Left ventricle myocardium superior (tissue), 1 donor: ENCODE results near the gene NADK. TPM values are rescaled to one million over a fixed set of nuclear protein-coding genes. Genes with fewer than 3 reads are reported as not detected.

ENCODE experiments used
- ATAC-seq: fragments of 200-7000 bp; cut with Tn5 transposase; one replicate; pipeline ENCODE4 v1.9.1; 2020; ENCODE audit warnings: mild to moderate bottlenecking, moderate library complexity
- DNase-seq: peaks from one replicate; pipeline ENCODE4 v3.0.0-alpha.2; 2020
- intact Hi-C: fragments of 100-400 bp; cut with micrococcal nuclease; formaldehyde crosslinking; loops from one replicate; pipeline ENCODE4 v1.11.0; 2022
- long read RNA-seq: library from polyadenylated mRNA; unstranded; transcript quantifications from one replicate; pipeline ENCODE4 v2.0.0, GENCODE V29; 2021
- total RNA-seq: library from RNA; stranded (reverse); fragmentation: NEBNext Ultra II Directional; extraction: Animal tissue kit (Norgen Biotek cat#: 25700); gene quantifications from one replicate; pipeline ENCODE4 v1.2.1, GENCODE V29; 2021
- donor health status: DM: no; HTN: yes; CAD: no; lungs with severe emphysema.

Gene NADK, protein sequence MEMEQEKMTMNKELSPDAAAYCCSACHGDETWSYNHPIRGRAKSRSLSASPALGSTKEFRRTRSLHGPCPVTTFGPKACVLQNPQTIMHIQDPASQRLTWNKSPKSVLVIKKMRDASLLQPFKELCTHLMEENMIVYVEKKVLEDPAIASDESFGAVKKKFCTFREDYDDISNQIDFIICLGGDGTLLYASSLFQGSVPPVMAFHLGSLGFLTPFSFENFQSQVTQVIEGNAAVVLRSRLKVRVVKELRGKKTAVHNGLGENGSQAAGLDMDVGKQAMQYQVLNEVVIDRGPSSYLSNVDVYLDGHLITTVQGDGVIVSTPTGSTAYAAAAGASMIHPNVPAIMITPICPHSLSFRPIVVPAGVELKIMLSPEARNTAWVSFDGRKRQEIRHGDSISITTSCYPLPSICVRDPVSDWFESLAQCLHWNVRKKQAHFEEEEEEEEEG
- total RNA-seq: 24.4 TPM
- long read RNA-seq, transcript NADK-201 (12 exons, 3,235 nt): major isoform, 18 of 45 reads
- long read RNA-seq, partial matches to known transcripts: 6 of 45 reads
- long read RNA-seq, other reads (novel, unspliced or antisense): 20 of 45 reads

- peak; percentile 87 for DNase-seq
- intact Hi-C loops: loop anchor here (10.0 kb wide), 1 partner anchor 117 kb away; the partner anchor contains the start of gene GNB1
- peak; percentile 68 for ATAC-seq
These were observed at the start of gene NADK for GRCh38 chr1:1777950-1778662. NADK (minus strand) TSS chr1:1778470; CDS start chr1:1765406, 13,064 bp downstream.

DNA sequence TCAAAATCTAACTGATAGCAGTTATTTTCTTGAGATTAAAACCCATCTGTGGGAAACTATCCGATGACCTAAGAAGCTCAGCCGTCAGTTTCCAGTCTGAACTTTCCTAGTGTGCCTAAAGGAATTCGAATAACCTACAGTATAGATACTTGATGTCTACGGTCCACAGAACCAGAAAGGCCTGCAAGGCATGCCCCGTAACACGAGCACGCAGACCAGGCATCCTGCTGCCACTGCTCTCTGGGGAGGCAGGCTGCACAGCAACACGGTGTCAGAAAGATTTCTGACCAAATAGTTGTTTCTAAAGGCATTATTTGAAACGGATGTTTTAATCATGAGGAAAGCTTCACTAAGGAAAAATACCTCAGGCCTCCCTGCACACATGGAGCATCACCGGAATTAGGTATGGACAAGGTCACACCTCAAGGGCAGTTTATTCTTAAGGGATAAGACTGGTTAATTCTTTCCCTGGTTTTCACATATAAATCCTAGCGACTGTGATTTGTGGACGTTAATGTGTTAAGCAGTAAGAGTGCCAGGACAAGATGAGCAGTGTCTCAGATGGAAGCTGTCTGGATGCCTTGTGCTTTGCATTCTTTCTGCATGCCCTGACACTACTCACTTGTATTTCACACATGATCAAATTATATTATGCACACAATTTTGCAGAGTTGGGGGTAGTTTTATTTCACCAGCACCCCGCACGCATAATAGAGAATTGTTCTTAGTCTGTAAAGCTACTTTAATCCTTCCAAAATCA, 49.0 kb upstream of the NADK start:
- intact Hi-C loops: no loop called here
- DNase-seq: no peak
- no peak for ATAC-seq

DNA sequence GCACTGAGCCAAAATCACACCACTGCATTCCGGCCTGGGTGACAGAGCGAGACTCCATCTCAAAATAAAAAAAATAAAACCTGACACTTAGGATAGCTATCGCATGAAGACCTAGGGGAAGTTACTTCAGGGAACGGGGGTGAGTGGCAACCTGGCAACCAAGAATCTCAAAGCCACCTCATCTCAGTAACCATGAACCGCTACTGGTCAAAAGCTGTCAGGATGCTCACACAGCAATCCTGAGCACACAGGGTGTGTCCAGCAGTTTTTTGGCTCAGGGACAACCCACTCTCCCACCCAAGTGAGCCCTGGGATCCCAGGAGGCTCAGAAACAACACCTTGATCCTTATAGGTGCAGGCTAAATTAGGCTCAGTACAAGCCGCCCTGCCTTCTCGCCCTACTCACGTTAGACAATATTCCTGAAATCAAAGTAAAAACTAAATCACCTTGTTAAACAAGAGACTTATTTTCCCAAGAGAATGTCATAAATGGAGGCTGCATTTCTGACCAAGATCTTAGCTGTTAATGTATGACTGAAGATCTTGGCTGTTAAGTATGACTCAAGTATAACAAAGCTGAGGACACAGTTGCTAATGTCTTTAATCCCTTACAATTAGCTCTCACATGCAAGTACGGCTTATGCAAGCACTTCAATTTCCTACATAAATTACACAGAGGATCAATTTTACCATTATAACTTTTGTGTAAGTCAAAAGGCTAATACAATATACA, 48.3 kb upstream of the NADK start:
- ATAC-seq (no peak), DNase-seq (no peak)
- intact Hi-C loops: no loop called here

- ATAC-seq: no peak
These were observed 46.9 kb upstream of the NADK start for GRCh38 chr1:1825217-1825616.

DNA sequence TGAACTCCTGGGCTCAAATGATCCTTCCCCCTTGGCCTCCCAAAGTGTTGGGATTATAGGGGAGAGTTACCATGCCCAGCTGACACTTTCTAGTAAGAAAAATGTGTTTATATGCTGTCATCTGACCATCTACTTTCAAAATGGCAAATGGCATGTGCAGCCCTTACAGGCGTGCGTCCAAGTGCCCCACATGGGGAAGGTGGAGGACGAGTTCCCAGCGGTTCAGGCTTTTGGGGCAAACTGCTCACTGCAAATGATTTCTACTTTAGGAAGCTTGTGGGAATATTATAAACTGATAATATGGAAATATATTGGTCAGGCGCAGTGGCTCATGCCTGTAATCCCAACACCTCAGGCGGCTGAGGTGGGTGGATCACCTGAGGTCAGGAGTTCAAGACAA, 41.5 kb upstream of the NADK start:
- intact Hi-C loops: no loop called here
- DNase-seq (no peak), ATAC-seq (no peak)

More at GRCh38 chr1:1825217-1825616, 46.9 kb upstream of the NADK start:
- intact Hi-C loops: no loop called here
- no peak for DNase-seq

DNA sequence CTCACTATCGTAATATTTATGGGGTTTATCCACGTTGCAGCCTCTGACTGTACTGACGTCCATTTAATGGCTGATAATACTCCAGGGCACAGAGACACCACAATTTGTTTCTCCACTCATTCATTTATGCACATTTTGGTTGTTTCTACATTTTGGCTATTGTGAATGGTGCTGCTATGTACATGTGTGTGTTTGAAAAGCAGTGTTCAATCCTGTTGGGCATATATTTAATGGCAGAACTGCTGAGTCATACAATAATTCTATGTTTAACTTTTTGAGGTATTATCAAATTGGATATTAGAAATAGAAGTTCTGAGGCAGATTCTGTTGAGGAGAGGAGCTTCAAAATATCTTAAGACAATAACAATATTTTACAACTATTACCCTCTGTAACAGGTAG, 39.0 kb upstream of the NADK start:
- intact Hi-C loops: no loop called here
- DNase-seq: no peak
- no peak for ATAC-seq

DNA sequence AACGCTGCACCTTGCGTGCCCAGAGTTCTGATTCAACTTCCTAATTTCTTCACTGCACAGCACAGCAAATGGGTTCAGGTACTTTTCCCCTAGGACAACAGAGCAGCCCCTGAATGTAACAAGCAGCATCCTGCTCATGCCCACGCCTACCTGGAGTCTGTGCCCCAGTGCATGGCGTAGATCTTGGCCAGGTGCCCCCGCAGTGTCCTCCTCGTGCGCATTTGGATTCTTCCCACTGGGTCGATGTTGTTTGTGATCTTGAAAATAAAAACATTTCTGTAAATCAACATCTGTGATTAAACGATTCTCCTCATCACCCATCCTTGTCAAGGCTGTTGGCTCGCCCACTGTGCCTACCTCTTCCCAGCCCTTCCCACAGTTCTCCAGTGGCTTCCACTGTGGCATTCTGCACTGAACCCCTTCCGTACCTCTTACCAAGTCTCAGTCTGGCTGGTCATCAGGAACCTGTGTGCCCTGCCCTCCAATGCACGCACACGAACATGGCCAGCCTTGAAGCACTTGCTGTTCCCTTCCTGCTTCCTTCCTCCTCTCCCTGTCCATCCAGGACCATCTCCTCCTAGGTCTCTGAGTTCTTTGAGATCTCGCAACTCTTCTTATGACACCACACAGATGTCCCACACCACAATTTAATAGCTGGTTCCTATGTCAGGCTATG, 37.5 kb upstream of the NADK start:
- DNase-seq: no peak
- ATAC-seq: no peak
- intact Hi-C loops: no loop called here

DNA sequence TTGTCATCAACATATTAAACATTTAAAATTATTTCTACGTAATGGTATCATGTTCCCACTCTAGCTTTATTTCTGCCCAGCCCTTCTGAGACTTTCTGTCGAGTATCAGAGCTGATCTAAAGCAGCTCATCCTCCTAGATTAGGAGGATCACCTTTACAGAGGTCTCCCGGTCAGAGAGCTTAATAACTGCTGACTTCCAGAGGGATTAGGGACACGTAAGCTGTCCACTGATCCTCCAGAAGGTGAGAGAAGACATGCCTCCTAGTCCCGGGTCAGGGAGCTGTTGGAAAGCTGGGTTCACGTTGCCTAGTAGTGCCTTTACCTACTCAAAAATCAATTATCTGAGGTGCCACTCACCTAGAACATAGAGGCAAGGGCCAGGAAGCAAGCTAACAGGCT, 31.2 kb upstream of the NADK start:
- DNase-seq (no peak), ATAC-seq (no peak)
- intact Hi-C loops: no loop called here

DNA sequence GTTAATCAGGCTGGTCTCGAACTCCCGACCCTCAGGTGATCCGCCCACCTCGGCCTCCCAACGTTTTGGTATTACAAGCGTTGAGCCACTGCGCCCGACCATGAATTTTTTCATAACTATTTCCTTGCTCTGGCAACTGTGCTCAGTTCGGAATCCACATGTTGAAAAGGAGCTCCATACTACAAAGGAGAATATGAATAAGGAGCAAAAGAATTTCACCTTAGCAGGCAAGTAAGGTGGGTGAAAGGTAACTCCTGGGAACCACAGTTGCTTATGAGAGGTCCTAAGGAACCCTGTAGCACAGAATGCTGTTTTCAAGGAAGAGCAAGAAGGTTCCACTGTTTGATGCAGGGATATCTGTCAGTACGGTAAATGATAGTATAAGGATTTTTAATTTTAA, 29.9 kb upstream of the NADK start:
- ATAC-seq (no peak), DNase-seq (no peak)
- intact Hi-C loops: no loop called here

DNA sequence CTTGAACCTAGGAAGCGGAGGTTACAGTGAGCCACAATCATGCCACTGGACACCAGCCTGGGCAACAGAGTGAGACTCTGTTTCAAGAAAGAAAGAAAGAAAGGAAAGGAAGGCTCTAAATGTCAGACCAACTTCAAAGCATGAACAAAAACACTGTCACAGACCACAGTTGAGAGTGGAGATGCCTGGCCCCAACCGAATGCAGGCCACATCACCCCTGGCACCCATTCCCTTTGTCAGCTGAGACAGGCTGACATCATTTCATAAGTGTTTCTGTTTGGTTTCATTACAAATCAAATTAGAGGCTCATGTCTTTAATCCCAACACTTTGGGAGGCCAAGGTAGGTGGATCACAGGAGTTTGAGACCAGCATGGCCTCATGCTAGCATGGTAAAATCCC, 28.6 kb upstream of the NADK start:
- DNase-seq (no peak), ATAC-seq (peak; percentile 58)
- intact Hi-C loops: no loop called here

DNA sequence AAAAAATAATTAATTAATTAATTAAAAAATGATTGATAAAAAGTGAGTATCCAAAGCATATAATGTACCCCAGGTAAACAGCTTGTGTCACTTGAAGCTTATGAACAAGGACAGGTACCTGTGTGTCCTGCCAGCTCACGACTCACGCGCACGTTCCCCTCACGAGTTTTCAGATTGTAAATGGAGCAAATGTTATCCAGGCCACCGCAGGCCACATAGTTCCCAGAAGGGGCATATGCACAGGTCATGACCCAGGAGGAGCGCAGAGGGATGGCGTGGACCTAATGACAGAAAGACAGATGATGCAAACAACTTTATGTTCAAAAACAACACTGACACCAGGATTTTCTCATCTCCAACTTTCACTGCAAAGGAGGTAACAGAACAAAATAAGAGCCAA, 26.0 kb upstream of the NADK start:
- intact Hi-C loops: no loop called here
- no peak for DNase-seq

GRCh38 chr1:1802871-1803270, 24.6 kb upstream of the NADK start:
- ATAC-seq: no peak
- intact Hi-C loops: no loop called here
- DNase-seq: no peak

More for the DNA sequence above, 26.0 kb upstream of the NADK start:
- ATAC-seq: no peak

DNA sequence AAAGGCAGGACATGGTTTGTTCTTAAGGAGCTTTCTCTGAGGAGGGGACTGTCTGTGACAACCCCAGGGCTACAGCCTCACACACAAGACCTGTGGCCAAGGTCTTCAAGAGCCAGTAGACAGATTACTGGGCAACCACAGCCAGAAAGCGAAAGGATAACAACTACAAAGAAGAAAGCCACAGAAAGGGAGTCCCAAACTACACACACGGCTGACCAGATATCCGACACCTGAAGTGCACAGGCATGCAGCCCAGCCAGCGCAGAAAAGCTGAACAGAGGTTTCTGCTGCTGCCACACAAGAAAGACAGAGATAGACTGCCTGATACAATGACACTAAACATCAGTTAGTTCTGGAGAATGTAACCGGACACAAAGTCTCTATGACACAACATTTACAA, 21.4 kb upstream of the NADK start:
- peak; percentile 10 for ATAC-seq
- intact Hi-C loops: no loop called here

DNA sequence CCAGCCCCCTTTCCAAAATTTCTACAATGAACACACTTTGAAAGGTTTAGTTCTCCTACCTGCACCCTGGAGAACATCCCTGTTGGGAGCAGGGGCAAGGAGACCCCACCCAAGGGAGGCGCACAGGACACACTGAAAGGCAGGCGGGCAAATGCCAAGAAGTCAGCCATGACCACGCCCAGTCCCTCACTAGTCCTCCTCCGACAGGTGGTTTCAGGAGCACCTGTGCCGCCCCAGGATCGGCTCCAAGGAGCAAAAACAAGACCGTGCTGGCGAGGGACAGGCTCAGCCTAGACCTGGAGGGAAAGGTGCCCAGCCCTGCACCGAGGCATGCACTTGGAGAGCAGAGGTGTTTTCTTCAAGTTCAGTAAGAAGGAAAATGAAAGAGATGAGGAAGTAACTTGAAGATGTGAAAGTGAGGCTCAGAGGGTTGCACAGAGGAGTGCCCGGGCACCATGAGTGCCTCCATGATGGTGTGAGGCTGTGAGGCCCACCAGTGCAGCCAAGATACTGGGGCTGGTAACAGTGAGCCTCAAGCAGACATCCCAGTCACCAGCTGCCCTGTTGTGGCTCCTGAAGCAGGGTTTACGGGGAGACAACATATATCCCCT, 19.6 kb upstream of the NADK start:
- no peak for DNase-seq
- ATAC-seq: no peak
- intact Hi-C loops: no loop called here

More for the DNA sequence above, 21.4 kb upstream of the NADK start:
- no peak for DNase-seq

GRCh38 chr1:1796466-1796865, 18.2 kb upstream of the NADK start:
- DNase-seq (no peak), ATAC-seq (no peak)
- intact Hi-C loops: no loop called here

- ATAC-seq (no peak), DNase-seq (no peak)
- intact Hi-C loops: no loop called here
These were observed 16.7 kb upstream of the NADK start for GRCh38 chr1:1794999-1795398.

DNA sequence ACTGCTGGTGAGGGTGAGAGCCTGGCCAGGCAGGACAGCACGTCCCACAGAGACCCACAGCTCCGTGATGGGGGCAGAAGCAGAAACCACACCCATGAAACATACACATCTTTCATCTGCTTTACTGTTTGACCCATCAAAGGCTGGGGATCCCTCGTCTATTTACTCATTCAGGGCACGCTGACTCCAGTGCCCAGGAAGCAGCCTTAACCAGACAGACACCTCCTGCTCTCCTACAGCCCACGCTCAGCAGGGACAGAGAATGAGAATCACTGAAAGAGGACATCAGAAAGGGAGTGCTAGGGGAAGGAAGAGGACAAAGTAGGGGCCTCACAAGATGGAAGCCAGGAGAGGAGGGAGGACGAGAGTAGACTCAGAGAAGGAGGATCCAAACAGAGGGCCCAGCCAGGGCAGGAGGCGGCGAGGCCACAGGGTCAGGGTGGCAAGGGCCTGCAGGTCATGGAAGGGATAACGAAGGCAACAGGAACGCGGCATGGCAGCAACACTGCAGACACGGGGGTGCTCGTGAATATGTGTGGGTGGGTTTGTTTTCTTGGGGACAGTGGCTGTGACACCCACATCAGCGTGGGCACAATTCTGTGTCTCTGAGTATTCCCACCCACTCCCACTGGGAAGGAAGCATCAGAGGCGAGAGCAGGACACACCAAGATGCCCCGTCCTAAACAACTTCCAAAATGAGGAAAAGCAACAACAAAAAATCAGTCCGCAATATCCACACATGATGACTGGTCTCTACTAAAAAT, 15.4 kb upstream of the NADK start:
- DNase-seq: no peak
- intact Hi-C loops: no loop called here
- no peak for ATAC-seq
